Activated gamma-delta T cell treated with Interleukin-2 at 50 U/mL for 16 hours (primary cell): ENCODE data around the gene PLK5.
"Not testable (repeated sequence)": the region's sequence is repeated elsewhere in the genome, so short reads cannot be mapped to it uniquely, and the experiment has no call there.

ENCODE experiments used
- DNase-seq: peaks from one replicate; pipeline ENCODE4 v3.0.0-alpha.2; 2020

PLK5 gene

GRCh38 chr19:1509602-1510441 lies 14.1 kb upstream of the PLK5 start:
- DNase-seq, result no peak

GRCh38 chr19:1510442-1510806 lies 13.5 kb upstream of the PLK5 start:
- DNase-seq, result no peak

- DNase-seq, result no peak
Measured at GRCh38 chr19:1510807-1511206, 13.1 kb upstream of the PLK5 start.

DNA sequence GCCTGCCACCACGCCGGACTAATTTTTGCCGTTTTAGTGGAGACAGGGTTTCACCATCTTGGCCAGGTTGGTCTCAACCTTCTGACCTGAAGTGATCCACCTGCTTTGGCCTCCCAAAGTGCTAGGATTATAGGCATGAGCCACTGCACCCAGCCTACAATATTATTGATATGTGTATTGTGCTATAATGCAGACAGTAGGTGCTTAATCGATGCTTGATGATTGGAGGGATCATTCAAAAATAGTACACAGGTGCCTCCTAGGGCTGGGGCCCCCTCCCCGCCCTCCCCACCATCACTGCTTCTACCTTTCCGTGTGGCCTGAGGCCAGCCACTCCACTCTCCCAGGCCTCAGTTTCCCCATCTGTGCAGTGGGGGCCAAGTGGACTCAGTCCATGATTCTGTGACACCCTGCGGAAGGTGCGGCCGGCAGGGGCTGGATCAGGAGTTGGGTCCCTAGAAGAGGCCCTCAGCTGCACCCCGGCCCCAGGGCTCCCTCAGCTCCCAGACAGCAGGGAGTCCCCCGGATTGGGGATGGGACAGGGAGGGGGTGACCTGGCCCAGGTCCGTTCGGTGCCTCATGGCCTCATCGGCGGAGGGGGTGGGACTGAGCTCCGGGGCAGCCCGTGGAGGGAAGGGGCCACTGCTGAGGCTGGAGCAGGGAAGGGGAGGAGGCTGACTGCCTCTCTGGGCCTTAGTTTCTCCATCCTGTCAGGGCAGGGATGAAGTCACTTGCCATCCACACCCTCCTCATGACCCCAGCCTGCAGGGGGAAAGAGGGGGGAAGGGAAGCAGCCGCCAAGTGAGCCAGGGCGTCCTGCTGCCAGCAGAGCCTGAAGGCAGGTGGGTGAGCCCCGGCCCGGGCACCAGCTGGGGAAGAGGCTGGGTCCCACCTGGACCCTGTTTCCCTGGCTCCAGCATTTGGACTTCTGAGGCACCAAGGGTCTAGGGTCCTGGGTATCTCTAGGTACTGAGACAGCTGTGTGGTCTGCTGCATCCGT lies 12.3 kb upstream of the PLK5 start:
- no peak for DNase-seq

DNA sequence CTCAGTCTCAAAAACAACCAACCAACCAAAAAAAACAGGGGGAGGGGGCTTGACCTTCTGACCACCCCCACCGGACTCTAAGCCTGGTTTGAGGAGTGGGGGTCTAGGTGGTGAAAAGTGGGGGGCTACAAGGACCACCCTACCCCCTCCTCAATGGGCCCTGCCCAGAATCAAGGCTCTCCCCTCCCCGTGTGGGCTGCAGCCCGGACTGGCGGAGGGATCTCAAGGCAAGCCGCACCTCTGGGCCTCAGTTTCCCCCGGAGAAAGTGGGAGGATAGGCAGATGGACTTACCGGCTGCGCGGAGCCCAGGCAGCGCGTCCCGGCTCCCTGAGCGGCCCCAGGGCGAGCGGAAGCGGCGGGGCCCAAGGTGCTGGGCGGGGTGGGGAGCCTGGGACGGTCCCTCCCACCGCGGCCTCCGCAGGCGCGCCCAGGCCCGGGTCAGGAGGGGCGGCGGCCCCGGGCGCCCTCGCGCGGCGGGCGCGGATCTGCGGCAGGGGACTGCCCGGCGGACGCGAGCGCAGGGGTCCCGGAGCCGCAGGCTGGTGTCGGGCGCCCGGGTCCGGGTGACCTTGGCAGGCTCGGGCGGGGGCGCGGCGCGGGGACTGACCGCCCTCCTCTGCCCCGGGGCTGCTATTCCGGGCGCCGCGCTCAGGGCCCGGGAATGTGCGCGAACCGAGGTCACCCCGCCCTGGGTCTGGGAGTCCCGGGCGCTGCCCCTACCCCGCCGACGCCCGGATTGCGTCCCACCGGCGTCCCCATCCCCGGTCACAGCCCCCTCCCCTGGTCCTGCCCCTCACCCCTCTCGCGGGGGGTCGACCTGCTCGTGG lies 11.0 kb upstream of the PLK5 start, which contains the start of gene ADAMTSL5:
Gene ADAMTSL5 (minus strand): TSS at position 349 of the 828 bp plus-strand sequence. CDS start 2,076 bp downstream, outside the sequence.
- peak; percentile 50 for DNase-seq

- peak; percentile 62 for DNase-seq
Measured at GRCh38 chr19:1513499-1514294, 10.2 kb upstream of the PLK5 start.

DNA sequence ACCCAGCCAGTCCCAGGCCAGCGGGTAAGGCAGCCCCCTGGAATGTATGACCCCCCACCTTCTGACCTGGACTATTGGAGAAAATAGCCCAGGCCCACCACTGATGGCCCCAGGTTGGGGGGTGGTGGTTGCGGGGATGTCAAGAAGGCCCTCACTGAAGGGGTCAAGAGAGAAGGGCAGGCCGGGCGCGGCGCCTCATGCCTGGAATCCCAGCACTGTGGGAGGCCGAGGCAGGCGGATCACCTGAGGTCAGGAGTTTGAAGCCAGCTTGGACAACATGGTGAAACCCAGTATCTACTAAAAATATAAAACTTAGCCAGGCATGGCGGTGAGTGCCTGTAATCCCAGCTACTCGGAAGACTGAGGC lies 9.6 kb upstream of the PLK5 start:
- no peak for DNase-seq

- DNase-seq, result no peak
Measured at GRCh38 chr19:1514986-1515721, 8.7 kb upstream of the PLK5 start.

- DNase-seq, result no peak
Measured at GRCh38 chr19:1516395-1516753, 7.5 kb upstream of the PLK5 start.

DNA sequence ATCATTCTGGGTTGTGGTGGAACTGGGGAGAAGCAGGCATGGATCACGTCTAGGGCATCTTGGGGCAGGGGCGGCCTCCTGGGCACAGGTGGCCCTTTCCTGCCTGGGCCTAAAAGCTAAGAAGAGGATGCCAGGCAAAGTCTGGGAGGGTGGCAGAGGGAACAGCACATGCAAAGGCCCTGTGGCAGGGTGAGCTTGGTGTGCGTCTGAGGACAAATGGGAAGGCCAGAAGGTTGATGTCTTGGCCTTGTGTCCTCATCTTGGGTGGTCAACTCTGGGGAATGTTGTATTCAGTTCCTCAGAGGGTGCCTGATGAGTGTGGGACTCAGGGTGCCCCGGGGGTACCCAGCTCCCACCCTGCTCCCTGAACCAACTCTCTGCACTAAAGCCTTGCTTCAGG lies 5.4 kb upstream of the PLK5 start:
- no peak for DNase-seq

GRCh38 chr19:1519802-1520201 lies 4.1 kb upstream of the PLK5 start:
- DNase-seq, result not testable (repeated sequence)

GRCh38 chr19:1520203-1520780 lies 3.6 kb upstream of the PLK5 start:
- no peak for DNase-seq

DNA sequence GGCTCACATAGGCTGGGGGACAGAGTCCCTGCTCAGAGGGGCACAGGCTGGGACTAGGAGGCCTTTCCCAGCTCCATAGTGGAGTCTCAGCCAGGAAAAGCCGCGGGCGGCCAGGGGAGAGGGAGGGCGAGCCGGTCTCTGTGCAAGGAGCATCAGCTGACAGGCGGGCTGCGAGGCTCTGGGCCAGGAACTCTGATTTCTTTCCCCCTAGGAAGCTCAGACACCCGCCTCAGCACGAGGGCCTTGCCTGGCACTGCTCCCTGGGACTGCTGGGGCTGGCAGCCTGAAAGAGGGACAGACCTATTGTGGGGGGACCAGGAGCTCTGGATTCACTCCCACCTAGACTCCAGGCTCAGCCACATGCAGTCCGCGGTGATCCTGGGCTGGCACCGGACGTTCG lies 2.2 kb upstream of the PLK5 start:
- no peak for DNase-seq

DNA sequence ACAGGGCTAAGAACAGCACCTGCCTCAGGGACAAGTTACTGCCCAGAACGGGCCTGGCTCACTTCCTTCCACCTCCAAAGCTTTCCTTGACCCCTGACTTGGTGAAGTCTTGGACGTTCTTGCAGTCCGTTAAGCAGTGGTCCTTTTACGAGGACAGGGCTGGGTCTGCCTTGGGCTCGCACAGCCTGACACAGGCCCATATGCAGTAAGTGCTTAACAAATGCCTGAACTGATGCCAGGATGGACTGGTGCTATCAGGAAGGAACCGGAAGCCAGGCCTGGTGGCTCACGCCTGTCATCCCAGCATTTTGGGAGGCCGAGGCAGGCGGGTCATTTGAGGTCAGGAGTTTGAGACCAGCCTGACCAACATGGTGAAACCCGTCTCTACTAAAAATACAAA lies 1.8 kb upstream of the PLK5 start:
- DNase-seq, result no peak

DNA sequence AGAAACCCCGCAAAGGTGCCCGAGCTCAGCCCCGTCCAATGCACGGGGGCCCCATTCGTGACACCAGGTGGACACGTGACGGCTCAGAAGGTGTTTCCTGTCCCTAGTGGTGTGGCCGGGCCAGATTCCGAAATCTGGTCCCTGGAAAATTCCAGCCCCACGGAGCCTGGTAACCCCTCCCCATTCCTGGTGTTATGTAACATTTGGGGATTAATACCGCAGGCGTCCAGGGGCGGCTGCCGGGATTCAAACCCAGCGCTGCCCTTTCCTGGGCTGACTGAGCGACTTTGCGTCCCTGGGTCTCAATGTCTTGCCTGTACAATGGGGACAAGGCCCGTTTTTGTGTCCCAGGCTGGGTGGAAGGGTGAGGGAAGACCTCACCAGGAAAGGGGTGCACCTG lies 1.0 kb upstream of the PLK5 start:
- no peak for DNase-seq

DNA sequence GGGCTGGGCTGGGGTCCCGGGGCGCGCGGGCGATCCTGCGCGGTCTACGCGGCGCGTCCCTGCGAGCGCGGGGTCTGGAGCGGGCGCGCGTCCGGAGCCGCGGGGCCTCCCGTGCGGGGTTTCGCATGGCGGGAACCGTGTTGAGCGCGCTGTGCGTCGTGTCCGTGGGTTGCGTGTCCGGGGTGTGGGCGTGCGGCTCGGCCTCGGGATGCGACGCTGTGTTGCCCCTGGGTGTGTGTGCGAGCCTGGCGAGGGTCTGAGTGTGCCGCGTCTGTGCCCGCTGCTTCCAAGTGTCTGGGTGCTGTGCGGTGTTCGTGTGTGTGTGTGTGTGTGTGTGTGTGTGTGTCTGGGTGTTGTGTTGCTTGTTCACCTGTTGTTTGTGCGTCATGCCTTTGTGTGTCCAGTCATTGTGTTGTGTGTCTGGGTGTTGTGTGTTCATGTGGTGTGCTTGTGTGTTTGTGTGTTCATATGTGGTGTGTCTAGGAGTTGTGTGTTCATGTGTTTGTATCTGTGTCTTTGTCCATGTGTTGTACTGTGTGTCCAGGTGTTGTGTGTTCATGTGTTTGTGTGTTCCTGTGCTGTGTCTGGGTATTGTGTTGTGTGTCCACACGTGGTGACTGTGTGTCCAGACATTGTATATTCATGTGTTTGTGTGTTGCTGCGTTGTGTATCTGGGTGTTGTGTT lies 552 bp downstream of the PLK5 start:
- no peak for DNase-seq

GRCh38 chr19:1524972-1525325 lies 1.1 kb downstream of the PLK5 start:
- DNase-seq, result no peak

GRCh38 chr19:1525343-1525742 lies 1.5 kb downstream of the PLK5 start:
- no peak for DNase-seq

DNA sequence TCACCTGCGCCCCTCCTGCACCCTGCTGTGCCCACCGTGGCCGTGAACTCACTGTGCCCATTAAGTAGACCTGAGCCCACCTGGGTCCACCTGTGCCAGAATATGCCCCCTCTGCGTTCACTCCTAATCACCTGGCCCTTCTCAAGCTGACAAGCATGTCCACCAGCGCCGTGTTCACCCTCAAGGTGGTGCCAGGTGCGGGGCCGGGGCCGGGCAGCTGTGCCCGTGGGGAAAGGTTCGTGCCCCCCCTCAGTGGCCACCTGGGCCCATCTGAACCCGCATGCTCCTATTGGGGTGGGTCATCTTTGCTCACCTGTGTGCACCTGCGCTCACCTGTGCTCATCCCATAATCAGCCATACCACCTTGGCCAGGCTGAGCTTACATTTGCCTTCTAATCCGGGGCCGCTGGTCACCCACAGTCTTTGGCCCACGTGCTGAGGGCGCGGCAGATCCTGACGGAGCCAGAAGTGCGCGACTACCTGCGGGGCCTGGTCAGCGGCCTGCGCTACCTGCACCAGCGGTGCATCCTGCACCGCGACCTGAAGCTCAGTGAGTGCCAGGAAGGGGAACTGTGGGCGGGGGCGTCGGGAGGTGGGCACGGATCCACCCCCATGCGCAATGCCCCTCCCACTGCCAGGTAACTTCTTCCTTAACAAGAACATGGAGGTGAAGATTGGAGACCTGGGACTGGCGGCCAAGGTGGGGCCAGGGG lies 2.3 kb downstream of the PLK5 start:
- DNase-seq, result no peak
